ENCODE data around the gene MEX3D. TPM values are rescaled to one million over a fixed set of nuclear protein-coding genes. Genes with fewer than 3 reads are reported as not detected.

Gene MEX3D
- total RNA-seq, 1 donor: 47.0 TPM

DNA sequence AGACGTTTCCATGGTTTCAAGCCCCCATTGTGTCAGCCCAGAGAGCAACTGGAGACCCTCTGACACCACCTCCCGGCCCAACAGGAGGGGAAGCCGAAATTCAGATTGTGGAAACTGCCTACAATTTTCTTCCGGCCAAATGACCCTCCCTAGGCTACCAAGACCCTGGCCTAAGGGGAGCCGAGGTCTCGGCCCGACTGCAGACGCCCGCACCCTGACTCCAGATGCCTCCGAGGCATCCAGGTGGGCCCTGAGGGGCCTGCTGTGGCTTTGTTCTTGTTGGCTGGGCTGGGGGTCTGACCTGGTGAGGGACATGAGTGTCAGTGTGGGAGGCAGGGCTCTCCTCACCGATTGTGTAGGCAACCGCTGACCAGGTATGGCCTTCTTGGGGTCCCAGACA, 9.6 kb downstream of the MEX3D start:
- Histone ChIP-seq H2AFZ (ENCODE audit: low read length) (no peak overlapping the region), H3K27ac (ENCODE audit: low read depth, low read length) (no peak overlapping the region), H3K27me3 (ENCODE audit: insufficient read depth, low read length) (no peaks in the 10 kb centered on the region), H3K4me3 (ENCODE audit: insufficient read depth, low read length) (no peak overlapping the region), H3K9me3 (ENCODE audit: low read depth, low read length) (no peaks in the 10 kb centered on the region), H3K4me1 (ENCODE audit: insufficient read depth, low read length) (no peaks in the 10 kb centered on the region), H3K79me2 (ENCODE audit: insufficient read depth, low read length) (peaks cover 36% of the 10 kb centered on the region), H4K20me1 (ENCODE audit: insufficient read depth, low read length) (peaks cover 39% of the 10 kb centered on the region), H3K4me2 (ENCODE audit: insufficient read depth, low read length) (no peak overlapping the region), H3K36me3 (ENCODE audit: insufficient read depth, low read length) (no peaks in the 10 kb centered on the region)
- TF ChIP-seq, protein P1, sequence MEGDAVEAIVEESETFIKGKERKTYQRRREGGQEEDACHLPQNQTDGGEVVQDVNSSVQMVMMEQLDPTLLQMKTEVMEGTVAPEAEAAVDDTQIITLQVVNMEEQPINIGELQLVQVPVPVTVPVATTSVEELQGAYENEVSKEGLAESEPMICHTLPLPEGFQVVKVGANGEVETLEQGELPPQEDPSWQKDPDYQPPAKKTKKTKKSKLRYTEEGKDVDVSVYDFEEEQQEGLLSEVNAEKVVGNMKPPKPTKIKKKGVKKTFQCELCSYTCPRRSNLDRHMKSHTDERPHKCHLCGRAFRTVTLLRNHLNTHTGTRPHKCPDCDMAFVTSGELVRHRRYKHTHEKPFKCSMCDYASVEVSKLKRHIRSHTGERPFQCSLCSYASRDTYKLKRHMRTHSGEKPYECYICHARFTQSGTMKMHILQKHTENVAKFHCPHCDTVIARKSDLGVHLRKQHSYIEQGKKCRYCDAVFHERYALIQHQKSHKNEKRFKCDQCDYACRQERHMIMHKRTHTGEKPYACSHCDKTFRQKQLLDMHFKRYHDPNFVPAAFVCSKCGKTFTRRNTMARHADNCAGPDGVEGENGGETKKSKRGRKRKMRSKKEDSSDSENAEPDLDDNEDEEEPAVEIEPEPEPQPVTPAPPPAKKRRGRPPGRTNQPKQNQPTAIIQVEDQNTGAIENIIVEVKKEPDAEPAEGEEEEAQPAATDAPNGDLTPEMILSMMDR (IDR thresholded peaks at IDR 0.05; ENCODE audit: extremely low read depth, low read depth, low read length): no peak
- DNase-seq (ENCODE audit: insufficient read length, low spot score, missing footprints): no peak

DNA sequence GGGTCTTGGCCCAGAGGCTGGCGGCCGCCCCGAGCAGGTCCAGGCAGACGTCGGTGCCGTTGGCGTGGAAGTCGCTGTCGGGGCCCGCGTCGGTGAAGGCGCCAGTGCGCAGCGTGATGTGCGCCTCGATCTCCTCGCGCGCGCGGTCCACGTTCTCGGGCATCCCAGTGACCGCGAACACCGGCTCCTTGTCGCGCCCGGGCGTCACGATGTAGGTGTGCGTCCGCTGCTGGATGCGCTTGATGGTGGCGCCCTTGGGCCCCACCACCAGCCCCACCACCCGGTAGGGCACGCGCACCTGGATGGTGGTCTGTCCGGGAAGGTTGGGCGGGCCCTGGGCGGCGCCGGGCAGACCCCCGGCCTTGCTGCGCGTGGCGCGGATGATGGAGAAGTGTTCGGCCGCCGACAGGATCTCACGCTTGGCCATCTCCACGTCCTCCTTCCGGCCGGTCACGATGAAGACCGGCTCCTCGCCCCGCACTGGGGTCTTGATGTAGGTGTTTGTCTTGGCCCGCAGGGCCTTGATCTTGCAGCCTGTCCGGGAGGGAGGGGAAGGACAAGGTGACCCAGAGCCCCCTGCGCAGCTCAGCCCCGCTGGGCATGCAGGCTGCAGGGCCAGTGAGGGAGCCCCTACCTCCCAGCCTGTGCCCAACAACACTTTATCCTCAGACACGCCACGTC, 11.6 kb downstream of the MEX3D start:
- no peaks in the 10 kb centered on the region for H3K4me1 ChIP-seq (ENCODE audit: insufficient read depth, low read length)
- no peaks in the 10 kb centered on the region for H3K27me3 ChIP-seq (ENCODE audit: insufficient read depth, low read length)
- H4K20me1 ChIP-seq (ENCODE audit: insufficient read depth, low read length): peaks cover 32% of the 10 kb centered on the region
- H3K36me3 ChIP-seq (ENCODE audit: insufficient read depth, low read length): no peaks in the 10 kb centered on the region
- no peak overlapping the region for H3K4me2 ChIP-seq (ENCODE audit: insufficient read depth, low read length)
- no peak overlapping the region for H2AFZ ChIP-seq (ENCODE audit: low read length)
- DNase-seq (ENCODE audit: insufficient read length, low spot score, missing footprints): peak; percentile 56
- H3K4me3 ChIP-seq (ENCODE audit: insufficient read depth, low read length): no peak overlapping the region
- H3K27ac ChIP-seq (ENCODE audit: low read depth, low read length): no peak overlapping the region
- peaks cover 22% of the 10 kb centered on the region for H3K79me2 ChIP-seq (ENCODE audit: insufficient read depth, low read length)
- TF ChIP-seq, protein P1 (IDR thresholded peaks at IDR 0.05; ENCODE audit: extremely low read depth, low read depth, low read length): no peak
- H3K9me3 ChIP-seq (ENCODE audit: low read depth, low read length): no peaks in the 10 kb centered on the region

DNA sequence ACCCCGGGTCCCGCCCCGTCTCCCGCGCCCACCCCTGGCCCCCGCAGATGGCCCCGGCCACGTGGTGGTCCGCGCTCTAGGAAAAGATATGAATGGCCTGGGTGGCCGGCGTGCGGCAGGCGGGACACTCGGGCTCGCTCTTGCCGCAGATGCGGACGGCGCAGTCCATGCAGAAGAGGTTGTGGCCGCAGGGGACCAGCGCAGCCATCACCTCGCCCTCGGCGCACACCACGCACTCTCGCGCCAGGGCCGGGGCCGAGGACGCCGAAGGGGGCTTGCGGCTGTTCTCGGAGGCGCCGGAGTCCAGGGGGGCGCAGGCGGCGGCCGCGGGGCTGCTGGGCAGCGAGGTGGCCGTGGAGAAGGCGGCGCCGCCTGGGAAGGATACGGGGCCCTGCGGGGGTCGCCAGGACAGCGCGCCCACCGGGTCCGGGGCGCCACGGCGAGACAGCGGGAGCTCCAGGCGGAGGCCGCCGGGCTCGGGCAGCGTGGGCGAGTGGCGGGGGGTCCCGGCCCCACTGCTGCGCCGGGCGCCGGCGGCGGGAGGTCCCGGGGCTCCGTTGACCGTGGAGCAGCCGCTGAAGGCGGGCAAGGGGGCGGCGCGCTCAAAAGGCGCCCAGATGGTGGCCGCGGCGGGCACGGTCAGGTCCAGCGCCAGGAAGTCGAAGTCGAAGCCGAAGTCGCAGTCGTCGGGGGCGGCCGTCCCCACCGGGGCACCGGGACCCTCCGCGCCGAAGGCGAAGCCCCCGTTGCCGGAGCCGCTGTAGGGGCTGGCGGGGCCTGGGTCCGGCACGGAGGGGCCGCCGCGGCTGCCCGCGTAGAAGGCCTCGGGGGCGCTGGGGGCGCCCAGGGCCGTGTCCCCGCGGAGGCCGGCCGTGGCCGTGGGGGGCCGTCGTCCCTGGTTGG, 12.4 kb downstream of the MEX3D start:
- H3K4me3 ChIP-seq (ENCODE audit: insufficient read depth, low read length): no peak overlapping the region
- no peaks in the 10 kb centered on the region for H3K4me1 ChIP-seq (ENCODE audit: insufficient read depth, low read length)
- TF ChIP-seq, protein P1 (IDR thresholded peaks at IDR 0.05; ENCODE audit: extremely low read depth, low read depth, low read length): no peak
- no peak overlapping the region for H3K27ac ChIP-seq (ENCODE audit: low read depth, low read length)
- no peak overlapping the region for H3K4me2 ChIP-seq (ENCODE audit: insufficient read depth, low read length)
- no peak overlapping the region for H2AFZ ChIP-seq (ENCODE audit: low read length)
- H3K36me3 ChIP-seq (ENCODE audit: insufficient read depth, low read length): no peaks in the 10 kb centered on the region
- peaks cover 25% of the 10 kb centered on the region for H4K20me1 ChIP-seq (ENCODE audit: insufficient read depth, low read length)
- H3K79me2 ChIP-seq (ENCODE audit: insufficient read depth, low read length): peaks cover 14% of the 10 kb centered on the region
- no peaks in the 10 kb centered on the region for H3K27me3 ChIP-seq (ENCODE audit: insufficient read depth, low read length)
- no peaks in the 10 kb centered on the region for H3K9me3 ChIP-seq (ENCODE audit: low read depth, low read length)
- no peak for DNase-seq (ENCODE audit: insufficient read length, low spot score, missing footprints)

DNA sequence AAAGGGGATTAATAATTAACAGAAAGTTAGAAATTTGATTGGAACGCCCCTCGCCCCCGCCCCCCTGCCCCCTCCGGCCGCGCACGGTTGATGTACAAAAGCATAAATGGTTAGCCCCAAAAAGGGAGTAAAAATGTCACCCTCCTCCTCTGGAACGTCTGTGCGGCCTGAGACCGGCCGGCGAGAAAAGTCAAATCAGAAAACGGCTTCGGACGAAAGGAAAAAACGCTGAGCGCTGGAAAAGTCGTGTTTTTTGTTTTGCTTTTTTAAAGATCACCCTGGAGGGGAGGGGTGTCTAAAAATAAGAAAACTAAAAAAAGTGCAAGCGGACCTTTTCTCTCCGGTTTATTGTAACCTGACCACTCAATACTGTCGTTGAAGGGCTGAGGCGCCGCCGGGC, 13.2 kb downstream of the MEX3D start:
- peaks cover 17% of the 10 kb centered on the region for H4K20me1 ChIP-seq (ENCODE audit: insufficient read depth, low read length)
- H2AFZ ChIP-seq (ENCODE audit: low read length): no peak overlapping the region
- H3K4me2 ChIP-seq (ENCODE audit: insufficient read depth, low read length): no peak overlapping the region
- no peaks in the 10 kb centered on the region for H3K36me3 ChIP-seq (ENCODE audit: insufficient read depth, low read length)
- no peaks in the 10 kb centered on the region for H3K27me3 ChIP-seq (ENCODE audit: insufficient read depth, low read length)
- DNase-seq (ENCODE audit: insufficient read length, low spot score, missing footprints): no peak
- H3K4me1 ChIP-seq (ENCODE audit: insufficient read depth, low read length): no peaks in the 10 kb centered on the region
- no peak overlapping the region for H3K27ac ChIP-seq (ENCODE audit: low read depth, low read length)
- no peak overlapping the region for H3K4me3 ChIP-seq (ENCODE audit: insufficient read depth, low read length)
- TF ChIP-seq, protein P1 (IDR thresholded peaks at IDR 0.05; ENCODE audit: extremely low read depth, low read depth, low read length): no peak
- peaks cover 7% of the 10 kb centered on the region for H3K79me2 ChIP-seq (ENCODE audit: insufficient read depth, low read length)
- no peaks in the 10 kb centered on the region for H3K9me3 ChIP-seq (ENCODE audit: low read depth, low read length)

Measured in osteoblast (primary cell).